ENCODE data around the gene FATE1.

The FATE1 gene

DNA sequence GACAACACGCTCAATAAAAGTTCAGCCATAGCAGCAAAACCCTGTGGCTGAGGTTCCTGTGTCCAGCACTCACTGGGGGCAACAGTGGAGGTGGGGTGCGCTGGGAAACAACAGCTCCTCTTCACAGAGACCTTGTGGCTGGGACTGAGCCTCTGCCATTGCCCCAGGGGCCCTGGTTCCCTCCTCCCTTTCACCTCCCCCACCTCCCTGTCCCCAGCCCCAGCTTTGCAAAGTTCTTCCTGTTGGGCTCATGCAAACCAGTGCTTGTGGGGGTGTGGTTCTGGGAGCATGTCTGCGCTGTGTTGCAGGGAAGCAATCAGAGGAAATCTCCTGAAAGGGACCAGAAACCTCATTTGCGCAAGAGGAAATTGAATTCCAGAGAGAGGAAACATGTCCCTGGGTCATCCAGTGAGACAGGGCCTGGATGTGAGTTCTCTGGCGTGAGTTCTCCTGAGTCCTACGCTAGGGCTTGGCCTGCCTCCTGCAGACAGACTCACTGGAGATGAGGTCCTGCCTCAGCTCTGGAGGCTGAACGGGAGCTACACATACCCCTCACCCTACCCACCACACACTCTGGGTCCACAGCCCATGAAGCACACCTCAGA is 7.4 kb downstream of the FATE1 start:
- Histone ChIP-seq H3K4me3 (ENCODE audit: insufficient read depth, low read depth, low read length, poor library complexity, severe bottlenecking) (no peak overlapping the region), H3K27me3 (replicated peaks; ENCODE audit: control insufficient read depth, insufficient read depth, low read length, poor library complexity, severe bottlenecking) (no peaks in the 10 kb centered on the region), H3K27ac (ENCODE audit: insufficient read depth, low read length, poor library complexity, severe bottlenecking) (no peak overlapping the region), H3K9me3 (ENCODE audit: control insufficient read depth, low read length) (no peaks in the 10 kb centered on the region), H3K4me1 (ENCODE audit: control insufficient read depth, insufficient read depth, low read length, poor library complexity, severe bottlenecking) (no peaks in the 10 kb centered on the region), H3K36me3 (ENCODE audit: control insufficient read depth, insufficient read depth, low read length) (no peaks in the 10 kb centered on the region)
- DNase-seq = no peak

GRCh38 chrX:151724563-151725337 is 8.9 kb downstream of the FATE1 start:
- no peak for DNase-seq
- H3K27ac ChIP-seq (ENCODE audit: insufficient read depth, low read length, poor library complexity, severe bottlenecking) = no peak overlapping the region
- H3K27me3 ChIP-seq (replicated peaks; ENCODE audit: control insufficient read depth, insufficient read depth, low read length, poor library complexity, severe bottlenecking) = no peaks in the 10 kb centered on the region
- no peaks in the 10 kb centered on the region for H3K36me3 ChIP-seq (ENCODE audit: control insufficient read depth, insufficient read depth, low read length)
- H3K9me3 ChIP-seq (ENCODE audit: control insufficient read depth, low read length) = no peaks in the 10 kb centered on the region
- no peaks in the 10 kb centered on the region for H3K4me1 ChIP-seq (ENCODE audit: control insufficient read depth, insufficient read depth, low read length, poor library complexity, severe bottlenecking)
- no peak overlapping the region for H3K4me3 ChIP-seq (ENCODE audit: insufficient read depth, low read depth, low read length, poor library complexity, severe bottlenecking)

DNA sequence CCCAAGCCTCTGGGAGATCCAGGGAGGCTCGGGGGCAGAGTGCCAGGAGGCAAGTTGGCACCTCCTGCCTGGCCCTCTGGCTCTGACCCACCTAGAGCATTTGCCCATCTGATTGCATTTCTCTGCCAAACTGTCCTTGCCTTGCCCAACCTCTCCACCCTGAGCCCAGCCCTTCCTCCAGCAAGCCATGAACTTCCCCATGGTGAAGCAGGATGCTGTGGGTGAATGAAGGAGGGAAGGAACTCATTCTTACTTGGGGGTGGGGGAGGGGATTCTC is 9.4 kb downstream of the FATE1 start:
- no peaks in the 10 kb centered on the region for H3K27me3 ChIP-seq (replicated peaks; ENCODE audit: control insufficient read depth, insufficient read depth, low read length, poor library complexity, severe bottlenecking)
- H3K27ac ChIP-seq (ENCODE audit: insufficient read depth, low read length, poor library complexity, severe bottlenecking) = no peak overlapping the region
- H3K9me3 ChIP-seq (ENCODE audit: control insufficient read depth, low read length) = no peaks in the 10 kb centered on the region
- no peak for DNase-seq
- H3K36me3 ChIP-seq (ENCODE audit: control insufficient read depth, insufficient read depth, low read length) = no peaks in the 10 kb centered on the region
- H3K4me1 ChIP-seq (ENCODE audit: control insufficient read depth, insufficient read depth, low read length, poor library complexity, severe bottlenecking) = no peaks in the 10 kb centered on the region
- no peak overlapping the region for H3K4me3 ChIP-seq (ENCODE audit: insufficient read depth, low read depth, low read length, poor library complexity, severe bottlenecking)

DNA sequence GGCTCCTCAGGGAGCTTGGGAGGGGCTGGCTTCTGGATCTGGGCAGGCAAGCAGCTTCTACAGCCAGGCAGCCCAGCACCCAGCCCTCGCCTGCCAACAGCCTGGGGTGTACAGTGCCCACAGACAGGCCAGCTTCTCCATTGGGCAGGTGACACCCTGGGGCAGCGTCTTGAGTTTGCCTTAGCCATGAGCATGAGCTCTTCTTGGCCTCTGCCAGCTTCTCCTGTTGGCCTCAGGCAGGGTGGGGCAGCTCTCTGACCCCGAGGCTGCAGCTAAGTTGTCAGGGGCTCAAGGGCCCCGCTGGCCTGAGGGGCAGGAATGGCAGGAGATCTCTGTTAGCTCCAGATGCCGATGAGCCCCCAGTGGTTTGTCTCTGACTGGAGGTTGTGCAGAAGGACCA is 10.9 kb downstream of the FATE1 start:
- H3K27me3 ChIP-seq (replicated peaks; ENCODE audit: control insufficient read depth, insufficient read depth, low read length, poor library complexity, severe bottlenecking) = no peaks in the 10 kb centered on the region
- H3K36me3 ChIP-seq (ENCODE audit: control insufficient read depth, insufficient read depth, low read length) = no peaks in the 10 kb centered on the region
- H3K4me3 ChIP-seq (ENCODE audit: insufficient read depth, low read depth, low read length, poor library complexity, severe bottlenecking) = no peak overlapping the region
- no peaks in the 10 kb centered on the region for H3K4me1 ChIP-seq (ENCODE audit: control insufficient read depth, insufficient read depth, low read length, poor library complexity, severe bottlenecking)
- H3K27ac ChIP-seq (ENCODE audit: insufficient read depth, low read length, poor library complexity, severe bottlenecking) = no peak overlapping the region
- DNase-seq = no peak
- no peaks in the 10 kb centered on the region for H3K9me3 ChIP-seq (ENCODE audit: control insufficient read depth, low read length)

DNA sequence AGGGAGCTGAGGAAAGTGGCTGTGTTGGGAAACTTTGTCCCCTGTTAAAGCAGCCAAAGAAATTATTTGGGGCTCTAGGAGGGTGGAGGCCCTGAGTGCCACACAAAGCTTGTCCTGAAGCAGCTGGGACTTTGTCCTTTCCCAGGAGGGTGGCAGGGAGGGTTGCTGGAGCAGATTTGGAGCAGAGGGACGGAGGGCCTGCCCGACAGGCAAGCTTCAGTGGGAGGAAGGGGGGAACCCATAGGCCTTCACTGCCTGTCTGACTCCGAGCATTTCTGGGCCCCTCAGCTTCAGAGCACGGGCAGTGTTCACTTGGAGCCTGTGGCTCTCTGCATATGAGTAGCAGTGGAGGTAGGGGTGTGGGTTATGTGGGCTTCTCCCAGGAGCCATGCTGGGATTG is 11.5 kb downstream of the FATE1 start:
- no peak for DNase-seq
- Histone ChIP-seq H3K27me3 (replicated peaks; ENCODE audit: control insufficient read depth, insufficient read depth, low read length, poor library complexity, severe bottlenecking) (no peaks in the 10 kb centered on the region), H3K27ac (ENCODE audit: insufficient read depth, low read length, poor library complexity, severe bottlenecking) (no peak overlapping the region), H3K4me3 (ENCODE audit: insufficient read depth, low read depth, low read length, poor library complexity, severe bottlenecking) (no peak overlapping the region), H3K4me1 (ENCODE audit: control insufficient read depth, insufficient read depth, low read length, poor library complexity, severe bottlenecking) (no peaks in the 10 kb centered on the region), H3K36me3 (ENCODE audit: control insufficient read depth, insufficient read depth, low read length) (no peaks in the 10 kb centered on the region), H3K9me3 (ENCODE audit: control insufficient read depth, low read length) (no peaks in the 10 kb centered on the region)

- Histone ChIP-seq H3K36me3 (ENCODE audit: control insufficient read depth, insufficient read depth, low read length) (no peaks in the 10 kb centered on the region), H3K27me3 (replicated peaks; ENCODE audit: control insufficient read depth, insufficient read depth, low read length, poor library complexity, severe bottlenecking) (no peaks in the 10 kb centered on the region), H3K9me3 (ENCODE audit: control insufficient read depth, low read length) (no peaks in the 10 kb centered on the region), H3K4me3 (ENCODE audit: insufficient read depth, low read depth, low read length, poor library complexity, severe bottlenecking) (no peak overlapping the region), H3K27ac (ENCODE audit: insufficient read depth, low read length, poor library complexity, severe bottlenecking) (no peak overlapping the region), H3K4me1 (ENCODE audit: control insufficient read depth, insufficient read depth, low read length, poor library complexity, severe bottlenecking) (no peaks in the 10 kb centered on the region)
- no peak for DNase-seq
Observed at GRCh38 chrX:151729056-151729725, 13.4 kb downstream of the FATE1 start.

DNA sequence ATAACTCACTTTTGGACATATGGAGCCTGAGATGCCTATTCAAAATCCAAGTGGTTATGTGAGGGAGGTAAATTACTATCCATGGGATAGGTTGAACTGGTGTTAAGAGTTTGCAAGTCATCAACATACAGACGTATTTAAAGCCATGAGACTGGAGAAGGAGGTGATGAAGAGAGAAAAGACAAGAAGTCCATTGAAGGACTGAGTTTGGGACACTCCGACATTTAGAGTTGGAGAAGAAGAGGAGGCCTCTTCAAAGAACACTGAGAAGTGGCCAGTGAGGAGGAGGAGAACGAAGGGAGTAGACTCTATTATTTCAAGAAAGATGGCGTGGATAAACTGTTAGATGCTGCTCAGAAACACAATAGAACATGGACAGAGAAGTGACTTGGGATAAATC is 18.6 kb downstream of the FATE1 start, which contains the start of gene CNGA2:
Gene CNGA2, plus strand, starts transcription at position 301 of the 400 bp plus-strand sequence. CDS start 3,738 bp downstream, outside the sequence.
- Histone ChIP-seq H3K9me3 (ENCODE audit: control insufficient read depth, low read length) (no peaks in the 10 kb centered on the region), H3K4me1 (ENCODE audit: control insufficient read depth, insufficient read depth, low read length, poor library complexity, severe bottlenecking) (no peaks in the 10 kb centered on the region), H3K4me3 (ENCODE audit: insufficient read depth, low read depth, low read length, poor library complexity, severe bottlenecking) (no peak within 1 kb of the TSS)

DNA sequence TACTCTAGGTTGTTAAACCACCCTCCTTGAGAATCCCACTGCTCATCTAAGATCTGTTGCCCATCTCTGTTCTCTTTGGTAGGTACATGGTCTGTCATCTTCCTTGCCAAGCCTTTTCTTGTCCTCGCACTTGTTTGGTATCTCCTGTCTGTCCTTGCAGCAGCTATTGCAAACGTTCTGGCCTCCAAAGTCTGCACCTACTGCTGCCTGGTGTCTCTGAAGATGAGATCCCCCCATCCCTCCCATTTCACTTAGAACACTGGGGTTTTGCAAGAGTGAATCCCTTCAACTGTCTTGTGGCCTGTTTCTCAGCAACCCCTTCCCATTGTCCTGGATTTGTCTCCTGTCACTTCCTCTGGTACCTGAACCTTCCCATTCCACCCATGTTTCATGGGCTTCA is 19.4 kb downstream of the FATE1 start:
- Histone ChIP-seq H3K36me3 (ENCODE audit: control insufficient read depth, insufficient read depth, low read length) (no peaks in the 10 kb centered on the region), H3K27ac (ENCODE audit: insufficient read depth, low read length, poor library complexity, severe bottlenecking) (no peak overlapping the region), H3K9me3 (ENCODE audit: control insufficient read depth, low read length) (no peaks in the 10 kb centered on the region), H3K4me1 (ENCODE audit: control insufficient read depth, insufficient read depth, low read length, poor library complexity, severe bottlenecking) (no peaks in the 10 kb centered on the region), H3K4me3 (ENCODE audit: insufficient read depth, low read depth, low read length, poor library complexity, severe bottlenecking) (no peak overlapping the region), H3K27me3 (replicated peaks; ENCODE audit: control insufficient read depth, insufficient read depth, low read length, poor library complexity, severe bottlenecking) (no peaks in the 10 kb centered on the region)
- no peak for DNase-seq

More for the DNA sequence above, 18.6 kb downstream of the FATE1 start, which contains the start of gene CNGA2:
- no peak within 1 kb of the TSS for H3K27ac ChIP-seq (ENCODE audit: insufficient read depth, low read length, poor library complexity, severe bottlenecking)
- H3K27me3 ChIP-seq (replicated peaks; ENCODE audit: control insufficient read depth, insufficient read depth, low read length, poor library complexity, severe bottlenecking) = no peaks in the 10 kb centered on the region
- DNase-seq = no peak
- H3K36me3 ChIP-seq (ENCODE audit: control insufficient read depth, insufficient read depth, low read length) = no peaks in the 10 kb centered on the region

GRCh38 chrX:151736685-151737084 is 20.9 kb downstream of the FATE1 start:
- Histone ChIP-seq H3K27me3 (replicated peaks; ENCODE audit: control insufficient read depth, insufficient read depth, low read length, poor library complexity, severe bottlenecking) (no peaks in the 10 kb centered on the region), H3K9me3 (ENCODE audit: control insufficient read depth, low read length) (no peaks in the 10 kb centered on the region), H3K4me3 (ENCODE audit: insufficient read depth, low read depth, low read length, poor library complexity, severe bottlenecking) (no peak overlapping the region), H3K36me3 (ENCODE audit: control insufficient read depth, insufficient read depth, low read length) (no peaks in the 10 kb centered on the region), H3K4me1 (ENCODE audit: control insufficient read depth, insufficient read depth, low read length, poor library complexity, severe bottlenecking) (no peaks in the 10 kb centered on the region), H3K27ac (ENCODE audit: insufficient read depth, low read length, poor library complexity, severe bottlenecking) (no peak overlapping the region)
- no peak for DNase-seq

- Histone ChIP-seq H3K36me3 (ENCODE audit: control insufficient read depth, insufficient read depth, low read length) (no peaks in the 10 kb centered on the region), H3K27ac (ENCODE audit: insufficient read depth, low read length, poor library complexity, severe bottlenecking) (no peak overlapping the region), H3K27me3 (replicated peaks; ENCODE audit: control insufficient read depth, insufficient read depth, low read length, poor library complexity, severe bottlenecking) (no peaks in the 10 kb centered on the region), H3K9me3 (ENCODE audit: control insufficient read depth, low read length) (no peaks in the 10 kb centered on the region), H3K4me3 (ENCODE audit: insufficient read depth, low read depth, low read length, poor library complexity, severe bottlenecking) (no peak overlapping the region), H3K4me1 (ENCODE audit: control insufficient read depth, insufficient read depth, low read length, poor library complexity, severe bottlenecking) (no peaks in the 10 kb centered on the region)
- DNase-seq = no peak
Observed at GRCh38 chrX:151737494-151737893, 21.7 kb downstream of the FATE1 start.
